ENCODE measurements around the gene LIMK2.
"Not testable (repeated sequence)": the region's sequence is repeated elsewhere in the genome, so short reads cannot be mapped to it uniquely, and the experiment has no call there.

Gene LIMK2

DNA sequence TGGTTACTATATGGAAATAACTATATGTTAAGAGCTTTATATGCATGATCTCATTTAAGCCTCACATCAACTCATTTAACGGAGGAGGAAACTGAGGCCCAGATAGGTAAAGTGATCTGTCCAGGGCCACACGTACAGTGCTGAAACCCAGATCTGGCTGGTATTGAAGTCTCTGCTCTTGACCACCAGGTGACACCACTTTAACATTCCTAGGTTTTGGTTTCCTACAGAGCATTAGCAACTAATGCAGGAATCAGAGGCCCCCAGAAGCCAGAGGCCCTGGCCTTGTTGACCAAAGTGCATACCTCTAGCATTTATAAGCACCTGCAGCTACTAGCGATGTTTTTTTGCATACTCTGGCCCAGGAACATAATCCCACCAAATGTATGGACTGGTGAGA is 12.9 kb upstream of the LIMK2 start:
- Mint-ChIP-seq H3K9me3 (no peaks in the 10 kb centered on the region), H3K27ac (no peak overlapping the region), H3K27me3 (no peaks in the 10 kb centered on the region), H3K4me1 (ENCODE audit: low read depth) (peaks cover 2% of the 10 kb centered on the region), H3K4me3 (no peak overlapping the region), H3K36me3 (ENCODE audit: low read depth) (peaks cover 91% of the 10 kb centered on the region)
- intact Hi-C loops (cut with micrococcal nuclease): no loop called here

DNA sequence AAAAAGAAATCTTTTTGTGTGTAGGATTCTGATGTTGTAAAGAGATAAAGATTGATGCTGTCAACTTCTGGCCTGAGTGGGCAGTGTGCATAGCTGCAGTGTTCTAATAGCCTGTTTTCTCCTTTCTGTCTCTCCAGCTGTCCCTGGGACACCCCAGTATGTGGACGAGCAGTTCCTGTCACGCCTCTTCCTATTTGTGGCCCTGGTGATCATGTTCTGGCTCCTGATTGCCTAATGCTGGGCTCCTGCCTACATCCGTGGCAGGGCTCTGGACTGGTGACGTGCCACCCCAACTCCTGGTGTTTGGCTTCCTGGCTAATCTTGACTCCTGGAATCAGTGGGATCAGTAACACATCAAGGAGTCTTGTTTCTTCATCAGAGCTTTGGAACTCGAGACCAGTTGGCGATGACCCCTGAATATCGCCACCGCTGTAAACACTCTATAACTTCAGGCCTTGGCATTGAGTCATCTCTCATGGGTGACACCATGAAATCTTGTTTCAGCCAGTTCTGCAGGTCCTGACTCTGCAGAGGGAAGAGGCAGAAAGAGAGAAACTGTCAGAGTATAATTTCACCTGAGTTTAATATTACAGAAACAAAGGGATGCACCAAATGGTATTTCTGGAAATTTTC is 7.6 kb upstream of the LIMK2 start:
- peaks cover 77% of the 10 kb centered on the region for H3K36me3 Mint-ChIP-seq (ENCODE audit: low read depth)
- H3K27me3 Mint-ChIP-seq; H3K9me3 Mint-ChIP-seq; intact Hi-C loops (cut with micrococcal nuclease); H3K4me3 Mint-ChIP-seq; H3K4me1 Mint-ChIP-seq (ENCODE audit: low read depth): not testable (repeated sequence)
- peak overlapping the region; percentile 62 for H3K27ac Mint-ChIP-seq

DNA sequence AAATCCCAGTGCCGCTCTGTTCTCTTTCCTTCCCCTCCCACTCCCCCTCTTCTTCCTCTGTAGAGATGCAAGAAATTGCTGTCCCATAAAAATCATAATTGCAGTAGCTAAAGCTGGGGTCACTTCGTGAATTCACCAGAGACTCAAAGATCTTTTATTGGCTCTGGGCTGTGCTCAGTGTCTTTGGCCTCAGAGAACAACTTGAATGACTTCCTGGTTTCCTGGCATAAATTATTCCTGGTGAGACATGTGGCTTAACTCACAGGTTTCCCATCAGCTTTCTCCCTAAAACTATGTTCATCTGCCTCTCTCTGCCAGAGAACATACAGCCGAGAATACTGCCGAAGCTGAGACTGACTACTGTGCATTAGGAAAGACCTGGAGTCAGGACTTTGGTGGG is 7.0 kb upstream of the LIMK2 start:
- intact Hi-C loops (cut with micrococcal nuclease); H3K9me3 Mint-ChIP-seq; H3K4me3 Mint-ChIP-seq; H3K27me3 Mint-ChIP-seq: not testable (repeated sequence)
- H3K27ac Mint-ChIP-seq: peak overlapping the region; percentile 62
- H3K4me1 Mint-ChIP-seq (ENCODE audit: low read depth): peaks cover 15% of the 10 kb centered on the region
- H3K36me3 Mint-ChIP-seq (ENCODE audit: low read depth): peaks cover 71% of the 10 kb centered on the region

DNA sequence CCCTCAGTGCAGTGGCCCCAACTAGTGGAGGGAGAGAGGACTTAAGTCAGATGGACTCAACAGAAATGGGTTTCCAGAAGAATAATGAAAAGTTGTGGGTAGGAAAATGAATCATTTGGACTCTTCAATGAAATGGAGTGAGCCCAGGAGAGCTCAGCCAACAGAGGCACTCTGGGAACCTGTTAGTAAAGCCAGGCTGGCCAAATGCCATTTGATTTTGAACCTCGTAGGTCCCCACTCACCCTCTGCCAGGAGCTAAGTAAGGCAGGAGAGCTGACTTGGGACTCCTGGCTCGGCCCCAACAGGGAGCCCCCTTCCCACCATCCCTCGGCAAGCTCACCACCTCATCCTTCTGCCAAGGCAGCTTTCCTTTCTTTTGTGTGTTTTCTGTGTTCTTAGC is 5.6 kb upstream of the LIMK2 start:
- H3K4me3 Mint-ChIP-seq; H3K9me3 Mint-ChIP-seq; intact Hi-C loops (cut with micrococcal nuclease); H3K27me3 Mint-ChIP-seq: not testable (repeated sequence)
- peak overlapping the region; percentile 15 for H3K27ac Mint-ChIP-seq
- peaks cover 29% of the 10 kb centered on the region for H3K4me1 Mint-ChIP-seq (ENCODE audit: low read depth)
- H3K36me3 Mint-ChIP-seq (ENCODE audit: low read depth): peaks cover 60% of the 10 kb centered on the region

DNA sequence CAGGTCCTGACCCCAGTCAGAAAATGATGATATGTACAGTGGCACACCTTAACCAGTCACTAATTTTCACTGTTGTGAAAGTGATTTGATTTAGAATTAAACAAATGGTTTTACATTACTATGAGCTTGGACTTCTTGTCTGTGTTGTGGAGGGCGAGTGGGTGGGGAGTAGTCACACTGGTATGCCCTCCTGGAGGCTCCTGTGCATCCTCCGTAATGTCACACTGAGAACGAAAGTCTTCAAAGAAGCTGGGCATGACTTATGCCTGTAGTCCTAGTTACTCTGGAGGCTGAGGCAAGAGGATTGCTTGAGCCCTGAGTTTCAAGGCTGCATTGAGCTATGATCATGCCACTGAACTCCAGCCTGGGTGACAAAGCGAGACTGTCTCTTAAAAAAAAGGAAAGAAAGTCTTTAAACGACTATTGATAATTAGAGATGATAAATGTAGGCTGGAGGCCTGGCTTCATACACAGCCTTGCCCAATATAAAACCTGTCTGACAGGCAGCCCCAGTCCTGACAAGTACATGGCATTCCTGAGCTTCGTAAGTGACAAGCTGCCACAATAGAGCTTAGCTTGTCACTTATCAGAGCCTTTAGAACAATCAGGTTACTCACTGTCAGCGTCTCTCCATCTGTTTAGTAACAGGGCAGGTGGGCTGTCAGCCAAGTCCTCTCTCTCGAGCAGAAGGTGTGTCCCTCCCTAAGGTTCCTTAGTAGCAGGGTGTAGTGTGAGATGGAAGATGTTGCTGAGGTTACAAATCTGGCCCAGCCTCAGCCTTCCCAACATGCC is 5.0 kb upstream of the LIMK2 start:
- Mint-ChIP-seq H3K4me3 (no peak overlapping the region), H3K4me1 (ENCODE audit: low read depth) (peaks cover 35% of the 10 kb centered on the region), H3K36me3 (ENCODE audit: low read depth) (peaks cover 55% of the 10 kb centered on the region), H3K27me3 (no peaks in the 10 kb centered on the region), H3K27ac (no peak overlapping the region), H3K9me3 (no peaks in the 10 kb centered on the region)
- intact Hi-C loops (cut with micrococcal nuclease): no loop called here

DNA sequence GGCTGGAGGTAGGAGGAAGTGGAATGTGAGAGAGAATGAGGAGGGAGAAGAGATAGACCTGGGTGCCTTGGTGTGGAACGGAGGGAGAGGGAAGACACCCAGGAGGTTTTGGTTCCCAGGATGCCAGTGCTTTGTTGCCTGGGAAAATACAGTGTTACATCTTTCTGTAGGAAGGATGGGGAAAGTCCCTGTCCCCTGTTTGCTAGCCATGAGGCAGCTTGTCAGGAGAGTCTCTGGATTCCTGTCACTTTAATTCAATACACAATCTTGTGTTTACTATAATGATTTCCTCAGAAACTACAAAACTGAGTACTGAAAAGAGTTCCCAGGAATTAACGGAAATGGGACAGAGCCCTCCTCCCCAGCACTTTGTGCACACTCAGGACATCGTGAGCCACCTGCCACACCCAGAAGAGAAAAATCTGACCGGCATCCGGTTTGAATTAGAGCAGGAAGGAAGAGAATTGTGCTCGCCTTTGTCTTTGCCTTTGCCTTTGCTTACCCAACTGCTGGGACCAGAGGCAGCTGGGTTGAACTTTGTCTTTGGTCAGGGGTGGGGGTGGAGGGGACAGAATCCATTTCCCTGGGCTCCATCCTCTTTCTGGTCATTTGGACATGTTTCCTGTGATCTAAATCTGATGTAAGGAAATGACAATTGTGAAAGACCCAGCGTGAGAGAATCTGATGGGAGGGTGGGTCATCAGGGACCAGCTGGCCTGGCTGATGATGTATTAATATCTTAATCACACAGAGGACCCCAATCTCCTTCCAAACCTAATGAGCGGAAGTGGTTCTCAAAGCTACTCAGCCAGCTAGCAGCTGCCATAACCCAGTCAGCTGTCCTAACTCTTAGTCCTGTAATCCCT is 1.3 kb upstream of the LIMK2 start:
- Mint-ChIP-seq H3K4me1 (ENCODE audit: low read depth) (peaks cover 53% of the 10 kb centered on the region), H3K9me3 (no peaks in the 10 kb centered on the region), H3K27ac (peak overlapping the region; percentile 66), H3K36me3 (ENCODE audit: low read depth) (peaks cover 26% of the 10 kb centered on the region), H3K27me3 (no peaks in the 10 kb centered on the region), H3K4me3 (peak overlapping the region; percentile 35)
- intact Hi-C loops (cut with micrococcal nuclease): loop anchor here (5.0 kb wide), 1 partner anchor 62 kb away; no protein-coding TSS in a partner anchor

DNA sequence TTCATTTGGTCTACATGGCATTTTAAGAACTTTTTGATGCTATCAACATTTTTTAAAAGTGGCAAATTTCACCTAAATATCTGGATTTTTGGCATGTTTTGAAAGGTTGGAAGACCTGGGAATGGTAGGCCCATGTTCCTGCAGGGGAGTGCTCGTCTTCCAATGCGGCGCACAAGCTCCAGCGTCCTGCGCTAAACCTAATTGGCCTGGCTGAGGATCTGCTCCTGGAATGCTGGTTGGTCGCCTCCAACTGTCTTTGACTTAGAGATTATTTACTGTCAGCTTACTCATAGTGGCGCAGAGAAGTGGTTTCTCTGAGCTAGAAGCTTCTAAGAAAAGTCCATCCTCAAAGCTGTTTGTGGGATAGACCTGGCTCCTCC is 626 bp upstream of the LIMK2 start:
- Mint-ChIP-seq H3K27me3 (no peaks in the 10 kb centered on the region), H3K4me3 (peak overlapping the region; percentile 90), H3K9me3 (no peaks in the 10 kb centered on the region), H3K27ac (peak overlapping the region; percentile 66), H3K4me1 (ENCODE audit: low read depth) (peaks cover 60% of the 10 kb centered on the region), H3K36me3 (ENCODE audit: low read depth) (peaks cover 20% of the 10 kb centered on the region)
- intact Hi-C loops (cut with micrococcal nuclease): loop anchor here (5.0 kb wide), 1 partner anchor 61 kb away; no protein-coding TSS in a partner anchor

DNA sequence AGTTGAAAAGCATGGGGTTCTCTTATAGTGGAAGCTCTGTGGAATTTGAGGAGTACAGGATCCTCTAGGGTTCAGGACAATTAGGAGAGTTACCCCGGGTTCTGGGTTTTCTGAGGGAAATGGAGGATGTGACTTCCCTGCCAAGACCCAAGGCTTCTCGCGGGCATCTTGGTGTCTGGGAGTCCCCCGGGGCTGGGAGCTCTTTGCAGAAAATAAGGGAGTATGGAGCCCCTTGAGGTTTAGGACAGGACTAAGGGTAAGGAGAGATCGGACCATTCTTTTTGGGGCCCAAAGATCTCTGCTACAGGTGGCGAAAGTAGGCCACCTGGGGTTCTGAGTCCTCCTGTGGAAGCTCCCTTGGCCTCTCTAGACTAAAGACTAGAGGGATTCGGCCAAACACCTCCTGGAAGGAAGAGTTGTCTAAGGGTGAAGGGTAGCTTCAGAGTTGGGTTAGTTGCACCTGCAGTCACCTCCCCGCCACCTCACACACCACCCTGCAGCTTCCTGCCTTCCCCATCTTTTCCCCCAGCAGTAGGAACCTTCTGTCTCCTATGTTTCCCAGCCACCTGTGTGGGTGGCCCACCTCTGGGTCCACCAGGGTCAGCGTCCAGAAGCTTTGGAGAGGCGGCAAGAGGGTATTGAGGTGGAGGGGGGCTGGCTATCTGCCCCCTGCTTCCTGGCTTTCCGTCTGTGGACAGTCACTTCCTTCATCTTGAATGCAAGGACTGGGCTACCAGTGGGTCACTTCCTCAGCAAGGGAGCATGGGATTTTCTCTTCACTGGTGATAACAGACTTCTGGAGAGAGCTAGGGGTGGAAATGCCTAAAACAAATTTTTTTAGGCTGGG is 908 bp downstream of the LIMK2 start:
- H3K4me1 Mint-ChIP-seq (ENCODE audit: low read depth): peaks cover 71% of the 10 kb centered on the region

DNA sequence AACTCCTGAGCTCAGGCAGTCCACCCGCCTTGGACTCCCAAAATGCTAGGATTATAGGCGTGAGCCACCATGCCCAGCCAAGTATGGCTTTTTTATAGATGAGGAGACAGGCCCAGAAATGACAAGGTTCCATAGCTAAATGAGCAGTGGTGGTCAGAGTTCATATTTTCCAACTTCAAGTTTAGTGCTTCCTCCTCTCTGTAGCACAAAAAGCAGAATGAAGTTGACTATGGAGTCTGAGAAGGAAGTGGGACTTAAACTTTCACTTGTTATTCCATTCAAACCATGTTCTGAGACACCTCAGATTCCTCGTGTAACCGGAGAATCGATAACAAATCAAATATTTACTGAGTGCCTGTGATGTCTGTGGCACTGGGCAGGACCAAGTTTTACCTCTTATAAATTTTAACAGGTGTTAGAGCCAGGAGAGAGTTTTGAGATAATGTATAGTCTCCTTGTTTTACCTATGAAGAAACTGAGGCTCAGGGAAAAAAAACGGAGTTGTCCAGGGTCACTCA is 3.0 kb downstream of the LIMK2 start:
- Mint-ChIP-seq H3K4me3 (no peak overlapping the region), H3K9me3 (no peaks in the 10 kb centered on the region), H3K4me1 (ENCODE audit: low read depth) (peaks cover 75% of the 10 kb centered on the region), H3K36me3 (ENCODE audit: low read depth) (peaks cover 6% of the 10 kb centered on the region), H3K27me3 (no peaks in the 10 kb centered on the region), H3K27ac (peak overlapping the region; percentile 58)
- intact Hi-C loops (cut with micrococcal nuclease): no loop called here

More for the DNA sequence above, 908 bp downstream of the LIMK2 start:
- Mint-ChIP-seq H3K27ac (peak overlapping the region; percentile 66), H3K4me3 (peak overlapping the region; percentile 90), H3K36me3 (ENCODE audit: low read depth) (peaks cover 6% of the 10 kb centered on the region), H3K27me3 (no peaks in the 10 kb centered on the region), H3K9me3 (no peaks in the 10 kb centered on the region)
- intact Hi-C loops (cut with micrococcal nuclease): loop anchor here (1.0 to 5.0 kb wide), 2 partner anchors 59 to 106 kb away; partner anchors contain the start of gene SELENOM

DNA sequence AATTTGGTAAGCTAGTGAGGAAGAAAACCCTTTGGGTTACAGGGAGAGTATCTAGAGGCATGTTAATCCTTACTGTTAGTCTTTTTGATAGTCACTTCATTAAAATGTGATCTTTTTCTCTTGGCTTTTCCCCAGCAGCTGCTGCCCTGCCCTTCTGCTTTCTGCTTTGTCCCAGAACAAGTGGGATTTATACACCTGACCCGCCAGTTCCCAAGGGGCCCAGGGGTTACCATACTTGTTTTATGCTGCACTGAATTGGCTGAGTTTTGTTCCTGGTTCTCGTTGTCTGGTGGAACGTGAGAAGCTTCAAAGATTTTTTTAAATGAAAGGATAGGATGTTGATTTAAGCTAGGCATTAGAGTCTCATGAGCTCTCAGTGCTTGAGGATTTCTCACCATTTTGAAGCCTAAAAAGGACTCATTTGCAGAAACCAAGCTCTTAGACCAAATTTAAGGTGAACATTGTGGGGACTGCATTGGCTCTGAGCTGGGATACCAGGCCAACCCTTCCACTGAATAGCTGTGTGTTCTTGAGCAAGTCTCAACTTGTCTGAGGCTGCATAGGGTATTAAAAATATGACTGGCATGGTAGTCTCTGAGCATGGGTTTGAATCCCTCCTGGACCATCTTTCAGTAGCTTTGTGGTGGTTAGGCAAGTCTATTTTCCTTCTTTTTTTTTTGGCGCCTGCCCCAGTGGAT is 6.6 kb downstream of the LIMK2 start:
- Mint-ChIP-seq H3K9me3 (no peaks in the 10 kb centered on the region), H3K27me3 (no peaks in the 10 kb centered on the region), H3K27ac (peak overlapping the region; percentile 71), H3K36me3 (ENCODE audit: low read depth) (no peaks in the 10 kb centered on the region), H3K4me1 (ENCODE audit: low read depth) (peaks cover 78% of the 10 kb centered on the region), H3K4me3 (no peak overlapping the region)
- intact Hi-C loops (cut with micrococcal nuclease): no loop called here

DNA sequence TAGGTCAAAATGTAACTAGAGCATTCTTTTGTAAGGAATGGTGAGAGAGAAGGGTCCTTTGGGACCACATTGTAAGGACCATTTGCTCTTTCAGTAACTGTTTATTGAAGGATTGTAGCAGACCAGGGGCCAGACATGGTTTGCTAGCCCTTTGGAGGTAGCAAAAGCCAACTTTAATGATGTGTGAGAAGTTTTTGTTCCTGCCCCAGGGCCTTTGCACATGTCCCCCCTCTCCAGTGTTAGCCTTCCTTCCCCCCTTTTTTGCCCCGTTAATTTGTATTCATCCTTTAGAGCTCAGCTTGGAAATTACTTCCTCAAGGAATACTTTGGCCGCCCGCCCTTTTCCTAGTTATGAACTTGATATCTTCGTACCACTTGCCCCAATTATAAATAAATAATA is 9.0 kb downstream of the LIMK2 start:
- Mint-ChIP-seq H3K4me1 (ENCODE audit: low read depth) (peaks cover 72% of the 10 kb centered on the region), H3K27ac (peak overlapping the region; percentile 76)
- intact Hi-C loops (cut with micrococcal nuclease): no loop called here

DNA sequence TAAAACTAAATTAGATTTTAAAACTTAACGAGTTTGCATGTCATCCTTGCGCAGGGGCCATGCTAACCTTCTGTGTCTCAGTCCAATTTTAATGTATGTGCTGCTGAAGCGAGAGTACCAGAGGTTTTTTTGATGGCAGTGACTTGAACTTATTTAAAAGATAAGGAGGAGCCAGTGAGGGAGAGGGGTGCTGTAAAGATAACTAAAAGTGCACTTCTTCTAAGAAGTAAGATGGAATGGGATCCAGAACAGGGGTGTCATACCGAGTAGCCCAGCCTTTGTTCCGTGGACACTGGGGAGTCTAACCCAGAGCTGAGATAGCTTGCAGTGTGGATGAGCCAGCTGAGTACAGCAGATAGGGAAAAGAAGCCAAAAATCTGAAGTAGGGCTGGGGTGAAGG is 10.6 kb downstream of the LIMK2 start:
- intact Hi-C loops (cut with micrococcal nuclease): no loop called here
- H3K36me3 Mint-ChIP-seq (ENCODE audit: low read depth): peaks cover 18% of the 10 kb centered on the region
- H3K9me3 Mint-ChIP-seq: no peaks in the 10 kb centered on the region
- no peaks in the 10 kb centered on the region for H3K27me3 Mint-ChIP-seq
- H3K4me1 Mint-ChIP-seq (ENCODE audit: low read depth): peaks cover 63% of the 10 kb centered on the region
- no peak overlapping the region for H3K4me3 Mint-ChIP-seq
- H3K27ac Mint-ChIP-seq: peak overlapping the region; percentile 76

More for the DNA sequence above, 9.0 kb downstream of the LIMK2 start:
- Mint-ChIP-seq H3K36me3 (ENCODE audit: low read depth) (peaks cover 8% of the 10 kb centered on the region), H3K9me3 (no peaks in the 10 kb centered on the region), H3K27me3 (no peaks in the 10 kb centered on the region), H3K4me3 (no peak overlapping the region)

Measured in dendritic cell treated with granulocyte-macrophage colony-stimulating factor and Interleukin-4, amounts not matched to agents 40 ng/mL and 50 ng/mL, for 4 days (primary cell).